ENCODE data around the gene CCNL2.

CCNL2 gene

GRCh38 chr1:1340791-1341548, 58.2 kb downstream of the CCNL2 start:
- no peak for DNase-seq

GRCh38 chr1:1340185-1340584, 59.0 kb downstream of the CCNL2 start:
- no peak for DNase-seq

GRCh38 chr1:1338278-1338677, 60.9 kb downstream of the CCNL2 start:
- no peak for DNase-seq

GRCh38 chr1:1337793-1338147, 61.4 kb downstream of the CCNL2 start:
- DNase-seq: no peak

- no peak for DNase-seq
Observed at GRCh38 chr1:1336931-1337792, 62.0 kb downstream of the CCNL2 start.

GRCh38 chr1:1336446-1336845, 62.7 kb downstream of the CCNL2 start:
- no peak for DNase-seq

- DNase-seq: no peak
Observed at GRCh38 chr1:1335792-1336248, 63.3 kb downstream of the CCNL2 start.
